Pancreas (tissue), 10 donors: ENCODE data around the gene UBE3C. TPM values are rescaled to one million over a fixed set of nuclear protein-coding genes. Genes with fewer than 3 reads are reported as not detected.

Experiments used
- ATAC-seq, 4 donors: fragments of 200-7000 bp; cut with Tn5 transposase; one replicate each; pipeline versions ENCODE4 v1.8.0 to v1.9.1; 2020; ENCODE audit warnings: mild to moderate bottlenecking in 4 of 4, moderate library complexity in 4 of 4
- DNase-seq, 6 donors: peaks; one replicate each; pipeline ENCODE4 v3.0.0-alpha.2; 2020
- FAIRE-seq: peaks from 2 replicates; lab custom pipeline; 2012; peaks lifted over from hg19 to GRCh38; lab: Jason Lieb, UNC
- H3K27ac ChIP-seq, 4 donors: fragments of 200-600 bp; sonication (generic); 1 replicate in 3 of 4; 2 replicates in 1 of 4; pipeline versions ENCODE4 v1.5.0 to v1.8.0; 2020
- H3K27me3 ChIP-seq, 4 donors: fragments of 200-600 bp; one replicate each; pipeline ENCODE4 v1.8.0; 2021
- H3K36me3 ChIP-seq, 3 donors: fragments of 200-600 bp; sonication (generic) in 1 of 3; one replicate each; pipeline versions ENCODE4 v1.5.0 to v1.8.0; 2020 to 2021
- H3K4me1 ChIP-seq, 3 donors: fragments of 200-600 bp; one replicate each; pipeline ENCODE4 v1.8.0; 2021
- H3K4me3 ChIP-seq, 4 donors: fragments of 200-600 bp; sonication (generic) in 2 of 4; one replicate each; pipeline versions ENCODE4 v1.5.0 to v1.8.0; 2020 to 2021
- H3K9me3 ChIP-seq, 4 donors: fragments of 200-600 bp; one replicate each; pipeline ENCODE4 v1.8.0; 2021
- WGBS, 2 donors: extraction: QIAGEN DNeasy Blood & Tissue Kit; methylation state at CpG; one replicate each; pipeline ENCODE4 v1.1.7; 2013; 5-methylcytosine and 5-hydroxymethylcytosine counted together
- intact Hi-C, 3 donors: fragments of 100-400 bp; cut with DNase I; formaldehyde crosslinking; loops; one replicate each; pipeline versions ENCODE4 v1.11.1 to v1.14.2; 2022
- polyA plus RNA-seq, 2 donors: library from polyadenylated mRNA; stranded (reverse); fragments of 200-250 nt; gene quantifications; one replicate each; pipeline ENCODE4 v1.2.3, GENCODE V29; 2013
- total RNA-seq, 6 donors: library from RNA; stranded (reverse); fragmentation: NEBNext Ultra II Directional in 4 of 6; extraction: Animal tissue kit (Norgen Biotek cat#: 25700) in 4 of 6; gene quantifications; one replicate each; pipeline versions ENCODE4 v1.2.1 to v1.2.4, GENCODE V29; 2021 to 2023
- TF ChIP-seq, protein P1 (sequence below), 4 donors: fragments of 200-600 bp; sonication (generic) in 3 of 4; IDR thresholded peaks; one replicate each; pipeline versions ENCODE4 v1.5.0 to v1.8.0; 2021; ENCODE audit warnings: antibody characterized with exemption in 4 of 4
- donor health status: healthy with polysubstance abuse.
- donor health status: DM: no; HTN: no; CAD: no; lungs with moderate emphysema.
- donor health status: DM: no; HTN: no; CAD: no.
- donor health status: control.
- donor health status: control.
- donor health status: Bipolar disorder and iron deficiency.
- donor health status: DM: yes; HTN: yes; CAD: no.
- donor health status: DM: no; HTN: no; CAD: no.
- donor health status: DM: no; HTN: no; CAD: no.
- donor health status: DM: yes; HTN: yes; CAD: no.

Gene UBE3C
- total and polyA plus RNA-seq, 8 donors = 12.1 to 36.1 (median 23.1) TPM

DNA sequence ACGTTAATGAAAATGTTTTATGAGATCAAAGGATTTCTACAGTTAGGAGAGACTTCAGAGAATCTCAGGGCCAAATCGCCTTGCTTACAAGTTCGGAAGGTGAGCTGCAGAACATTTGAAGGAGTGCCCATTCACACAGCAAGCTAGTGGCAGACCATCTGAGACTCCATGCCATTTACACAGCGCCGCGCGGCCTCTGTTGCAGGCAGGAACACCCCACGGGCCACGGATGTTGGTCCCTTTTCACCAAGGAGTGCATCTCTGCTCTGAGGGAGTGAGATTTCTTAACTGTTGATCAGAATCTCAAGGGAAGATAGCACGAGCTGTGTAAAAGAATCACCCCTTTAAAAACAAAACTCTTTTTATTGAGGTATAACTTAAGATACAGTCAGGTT is 1.8 kb downstream of the UBE3C start:
- no peaks in the 10 kb centered on the region for H3K36me3 ChIP-seq
- 57 to 65% methylated on average over 10 of the region's 10 CpGs for WGBS, 2 donors
- no peak for ATAC-seq
- TF ChIP-seq, protein P1, sequence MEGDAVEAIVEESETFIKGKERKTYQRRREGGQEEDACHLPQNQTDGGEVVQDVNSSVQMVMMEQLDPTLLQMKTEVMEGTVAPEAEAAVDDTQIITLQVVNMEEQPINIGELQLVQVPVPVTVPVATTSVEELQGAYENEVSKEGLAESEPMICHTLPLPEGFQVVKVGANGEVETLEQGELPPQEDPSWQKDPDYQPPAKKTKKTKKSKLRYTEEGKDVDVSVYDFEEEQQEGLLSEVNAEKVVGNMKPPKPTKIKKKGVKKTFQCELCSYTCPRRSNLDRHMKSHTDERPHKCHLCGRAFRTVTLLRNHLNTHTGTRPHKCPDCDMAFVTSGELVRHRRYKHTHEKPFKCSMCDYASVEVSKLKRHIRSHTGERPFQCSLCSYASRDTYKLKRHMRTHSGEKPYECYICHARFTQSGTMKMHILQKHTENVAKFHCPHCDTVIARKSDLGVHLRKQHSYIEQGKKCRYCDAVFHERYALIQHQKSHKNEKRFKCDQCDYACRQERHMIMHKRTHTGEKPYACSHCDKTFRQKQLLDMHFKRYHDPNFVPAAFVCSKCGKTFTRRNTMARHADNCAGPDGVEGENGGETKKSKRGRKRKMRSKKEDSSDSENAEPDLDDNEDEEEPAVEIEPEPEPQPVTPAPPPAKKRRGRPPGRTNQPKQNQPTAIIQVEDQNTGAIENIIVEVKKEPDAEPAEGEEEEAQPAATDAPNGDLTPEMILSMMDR (IDR thresholded peaks at IDR 0.05) = no peak
- no peaks in the 10 kb centered on the region for H3K9me3 ChIP-seq
- DNase-seq = no peak
- H3K4me1 ChIP-seq = peaks cover 11 to 30% (median 11%) of the 10 kb centered on the region in 3 donors
- intact Hi-C loops = no loop called here
- H3K27ac ChIP-seq = no peak overlapping the region
- H3K4me3 ChIP-seq = peak overlapping the region in 3 of 4 donors; percentile 59 to 79 (median 69)
- FAIRE-seq = no peak
- no peaks in the 10 kb centered on the region for H3K27me3 ChIP-seq

GRCh38 chr7:157141525-157142060 is 2.9 kb downstream of the UBE3C start:
- ATAC-seq (no peak), DNase-seq (no peak), FAIRE-seq (no peak)
- WGBS, 2 donors = 90% methylated on average over 16 of the region's 16 CpGs
- no peaks in the 10 kb centered on the region for H3K27me3 ChIP-seq
- intact Hi-C loops = no loop called here
- TF ChIP-seq, protein P1 (IDR thresholded peaks at IDR 0.05) = no peak
- H3K4me1 ChIP-seq = peaks cover 11 to 27% (median 11%) of the 10 kb centered on the region in 3 donors
- no peak overlapping the region for H3K27ac ChIP-seq
- H3K36me3 ChIP-seq = no peaks in the 10 kb centered on the region
- no peak overlapping the region for H3K4me3 ChIP-seq
- H3K9me3 ChIP-seq = no peaks in the 10 kb centered on the region

GRCh38 chr7:157143788-157144187 is 5.1 kb downstream of the UBE3C start:
- no peak for ATAC-seq
- TF ChIP-seq, protein P1 (IDR thresholded peaks at IDR 0.05) = no peak
- no peaks in the 10 kb centered on the region for H3K36me3 ChIP-seq
- H3K4me3 ChIP-seq = no peak overlapping the region
- no peaks in the 10 kb centered on the region for H3K27me3 ChIP-seq
- intact Hi-C loops = no loop called here
- H3K27ac ChIP-seq = no peak overlapping the region
- FAIRE-seq = no peak
- H3K4me1 ChIP-seq = peaks cover 11 to 21% (median 11%) of the 10 kb centered on the region in 3 donors
- no peaks in the 10 kb centered on the region for H3K9me3 ChIP-seq
- WGBS, 2 donors = 88 to 94% methylated on average over 8 of the region's 8 CpGs
- DNase-seq = no peak

DNA sequence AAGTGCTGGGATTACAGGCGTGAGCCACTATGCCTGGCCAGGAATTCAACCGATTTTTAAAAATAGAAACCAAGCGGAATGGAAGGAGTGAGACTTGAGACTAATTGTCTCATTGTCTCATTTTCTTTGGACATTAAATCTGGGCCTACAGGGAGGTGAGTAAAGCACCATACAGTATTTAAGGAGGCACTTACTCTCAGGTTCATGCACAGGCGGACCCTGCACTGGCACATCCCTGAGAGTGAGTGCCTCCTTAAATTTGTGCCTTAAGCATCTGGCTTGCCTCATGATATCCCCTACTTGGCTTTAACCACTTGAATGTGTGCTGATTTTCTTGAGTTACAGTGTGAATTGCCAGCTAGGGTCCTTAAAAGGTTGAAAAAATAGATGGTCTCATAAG is 10.6 kb downstream of the UBE3C start:
- H3K4me3 ChIP-seq = no peak overlapping the region
- DNase-seq (no peak), ATAC-seq (no peak), FAIRE-seq (no peak)
- H3K27ac ChIP-seq = no peak overlapping the region
- H3K4me1 ChIP-seq = peaks cover 0 to 8% (median 6%) of the 10 kb centered on the region in 3 donors
- TF ChIP-seq, protein P1 (IDR thresholded peaks at IDR 0.05) = no peak
- 94% methylated on average over 4 of the region's 4 CpGs for WGBS, 2 donors
- no peaks in the 10 kb centered on the region for H3K9me3 ChIP-seq
- H3K27me3 ChIP-seq = no peaks in the 10 kb centered on the region
- H3K36me3 ChIP-seq = no peaks in the 10 kb centered on the region
- intact Hi-C loops = no loop called here

GRCh38 chr7:157150882-157151281 is 12.2 kb downstream of the UBE3C start:
- FAIRE-seq = no peak

More at GRCh38 chr7:157150882-157151281, 12.2 kb downstream of the UBE3C start:
- Histone ChIP-seq H3K4me1 (peaks cover 0 to 8% (median 6%) of the 10 kb centered on the region in 3 donors), H3K9me3 (no peaks in the 10 kb centered on the region), H3K36me3 (no peaks in the 10 kb centered on the region), H3K4me3 (no peak overlapping the region), H3K27ac (peak overlapping the region in 2 of 4 donors; percentile 1 to 23), H3K27me3 (no peaks in the 10 kb centered on the region)
- ATAC-seq (peak; percentile 49 to 85 (median 78)), DNase-seq (peak in 2 of 6 donors; percentile 26 to 41)
- TF ChIP-seq, protein P1 (IDR thresholded peaks at IDR 0.05) = no peak
- WGBS, 2 donors = 47 to 49% methylated on average over 15 of the region's 15 CpGs
- intact Hi-C loops = no loop called here
